Mucosa of gallbladder (tissue), 1 donor: Measurements from ENCODE around the gene FANCM. TPM values are rescaled to one million over a fixed set of nuclear protein-coding genes. Genes with fewer than 3 reads are reported as not detected.
"Not testable (repeated sequence)": the region's sequence is repeated elsewhere in the genome, so short reads cannot be mapped to it uniquely, and the experiment has no call there.

Experiments used
- DNase-seq: peaks from one replicate; pipeline ENCODE4 v3.0.0-alpha.2; 2020; ENCODE audit warnings: low spot score
- total RNA-seq: library from RNA; stranded (reverse); gene quantifications from one replicate; pipeline ENCODE4 v1.2.1, GENCODE V29; 2021
- donor health status: DM: no; HTN: no; CAD: no.

FANCM gene
- 4.5 TPM for total RNA-seq

GRCh38 chr14:45135659-45136395 lies at the start of gene FANCM:
Gene FANCM (plus strand): TSS chr14:45135930. CDS start chr14:45136032, 102 bp downstream.
- DNase-seq = peak; percentile 96

- no peak for DNase-seq
Observed at GRCh38 chr14:45089813-45090212, 45.9 kb upstream of the FANCM start.

- DNase-seq = no peak
Observed at GRCh38 chr14:45091710-45092109, 44.0 kb upstream of the FANCM start.

GRCh38 chr14:45094275-45094674 lies 41.5 kb upstream of the FANCM start:
- no peak for DNase-seq

- DNase-seq = no peak
Observed at GRCh38 chr14:45095143-45095542, 40.6 kb upstream of the FANCM start.

GRCh38 chr14:45096218-45096617 lies 39.5 kb upstream of the FANCM start:
- no peak for DNase-seq

GRCh38 chr14:45103806-45104205 lies 31.9 kb upstream of the FANCM start:
- DNase-seq = no peak

GRCh38 chr14:45104561-45104960 lies 31.2 kb upstream of the FANCM start:
- no peak for DNase-seq

- no peak for DNase-seq
Observed at GRCh38 chr14:45112896-45113781, 22.6 kb upstream of the FANCM start.

GRCh38 chr14:45114327-45114726 lies 21.4 kb upstream of the FANCM start:
- no peak for DNase-seq

GRCh38 chr14:45118594-45118993 lies 17.1 kb upstream of the FANCM start:
- DNase-seq = no peak

GRCh38 chr14:45120096-45120495 lies 15.6 kb upstream of the FANCM start:
- DNase-seq = no peak

- DNase-seq = no peak
Observed at GRCh38 chr14:45123271-45123670, 12.5 kb upstream of the FANCM start.

GRCh38 chr14:45125754-45126153 lies 10.0 kb upstream of the FANCM start:
- DNase-seq = no peak

- DNase-seq = no peak
Observed at GRCh38 chr14:45128963-45129629, 6.6 kb upstream of the FANCM start.

GRCh38 chr14:45133683-45134050 lies 2.1 kb upstream of the FANCM start:
- DNase-seq = no peak

GRCh38 chr14:45134051-45134958 lies 1.4 kb upstream of the FANCM start, which contains the start of gene FKBP3:
Gene FKBP3 (minus strand): TSS chr14:45134481. CDS start chr14:45134456, 25 bp downstream.
- DNase-seq = peak; percentile 98

GRCh38 chr14:45135156-45135555 lies 574 bp upstream of the FANCM start:
- DNase-seq = no peak

GRCh38 chr14:45136399-45136798 lies 669 bp downstream of the FANCM start:
- no peak for DNase-seq

GRCh38 chr14:45140661-45141187 lies 5.0 kb downstream of the FANCM start:
- DNase-seq = no peak

- DNase-seq = not testable (repeated sequence)
Observed at GRCh38 chr14:45142083-45142482, 6.4 kb downstream of the FANCM start.
